Tongue (tissue), 2 donors: ENCODE data around the gene PAQR4. TPM values are rescaled to one million over a fixed set of nuclear protein-coding genes. Genes with fewer than 3 reads are reported as not detected.
"Not testable (repeated sequence)": the region's sequence is repeated elsewhere in the genome, so short reads cannot be mapped to it uniquely, and the experiment has no call there.

ENCODE experiments used
- DNase-seq: peaks from one replicate; pipeline ENCODE4 v3.0.0-alpha.2; 2015
- total RNA-seq: library from RNA; depleted of rRNA; stranded (reverse); fragments of >200 nt; gene quantifications from one replicate; pipeline ENCODE4 v1.2.3, GENCODE V29; 2014

Gene PAQR4
- 6.2 TPM for total RNA-seq

GRCh38 chr16:2968738-2969544 lies at the start of gene PAQR4:
PAQR4 (plus strand) TSS chr16:2969348; CDS start chr16:2969675, 327 bp downstream.
- DNase-seq = peak; percentile 92

- DNase-seq = peak; percentile 93
Observed at GRCh38 chr16:2919511-2920255, 49.5 kb upstream of the PAQR4 start.

GRCh38 chr16:2923481-2923880 lies 45.7 kb upstream of the PAQR4 start:
- DNase-seq = no peak

- peak; percentile 45 for DNase-seq
Observed at GRCh38 chr16:2924901-2925755, 44.0 kb upstream of the PAQR4 start.

GRCh38 chr16:2925951-2926649 lies 43.0 kb upstream of the PAQR4 start:
- no peak for DNase-seq

GRCh38 chr16:2926650-2926999 lies 42.5 kb upstream of the PAQR4 start:
- no peak for DNase-seq

- peak; percentile 94 for DNase-seq
Observed at GRCh38 chr16:2927010-2927646, 42.0 kb upstream of the PAQR4 start.

GRCh38 chr16:2928151-2928550 lies 41.0 kb upstream of the PAQR4 start:
- not testable (repeated sequence) for DNase-seq

- no peak for DNase-seq
Observed at GRCh38 chr16:2928796-2929195, 40.4 kb upstream of the PAQR4 start.

GRCh38 chr16:2929693-2930092 lies 39.5 kb upstream of the PAQR4 start:
- DNase-seq = no peak

GRCh38 chr16:2930236-2930635 lies 38.9 kb upstream of the PAQR4 start:
- no peak for DNase-seq

GRCh38 chr16:2931231-2931914 lies 37.8 kb upstream of the PAQR4 start:
- DNase-seq = not testable (repeated sequence)

- DNase-seq = no peak
Observed at GRCh38 chr16:2933136-2933535, 36.0 kb upstream of the PAQR4 start.

GRCh38 chr16:2933701-2934100 lies 35.4 kb upstream of the PAQR4 start:
- DNase-seq = no peak

- DNase-seq = no peak
Observed at GRCh38 chr16:2934450-2934849, 34.7 kb upstream of the PAQR4 start.

GRCh38 chr16:2936436-2937011 lies 32.6 kb upstream of the PAQR4 start:
- no peak for DNase-seq

GRCh38 chr16:2937170-2937569 lies 32.0 kb upstream of the PAQR4 start:
- no peak for DNase-seq

GRCh38 chr16:2938206-2938605 lies 30.9 kb upstream of the PAQR4 start:
- DNase-seq = no peak

- no peak for DNase-seq
Observed at GRCh38 chr16:2939968-2940367, 29.2 kb upstream of the PAQR4 start.

- DNase-seq = no peak
Observed at GRCh38 chr16:2942045-2942444, 27.1 kb upstream of the PAQR4 start.

GRCh38 chr16:2943716-2944115 lies 25.4 kb upstream of the PAQR4 start:
- not testable (repeated sequence) for DNase-seq
